Muscle of back (tissue), 10 donors: ENCODE data around the gene ABHD14A. TPM values are rescaled to one million over a fixed set of nuclear protein-coding genes. Genes with fewer than 3 reads are reported as not detected.

Experiments used
- polyA plus RNA-seq, 10 donors: library from polyadenylated mRNA; unstranded; fragments of 120-200 nt; gene quantifications; one replicate each; pipeline ENCODE4 v1.2.1, GENCODE V29; 2013; ENCODE audit not compliant: insufficient read length in 10 of 10

ABHD14A gene
- polyA plus RNA-seq, 10 donors, result 10.3 to 18.5 (median 12.1) TPM

Other genes with a start within 250 kb of the ABHD14A start
- not detected for gene IQCF6, start 195.8 kb upstream of the ABHD14A start, polyA plus RNA-seq
- gene IQCF2, start 113.4 kb upstream of the ABHD14A start, polyA plus RNA-seq, result not detected
- not detected for gene IQCF5, start 99.5 kb upstream of the ABHD14A start, polyA plus RNA-seq
- gene IQCF1, start 71.7 kb upstream of the ABHD14A start, polyA plus RNA-seq, result not detected
- gene RRP9, start 33.2 kb upstream of the ABHD14A start, polyA plus RNA-seq, result 10 to 100 TPM; 12.2 to 16.8 (median 14.0) TPM
- gene PARP3, start 32.7 kb upstream of the ABHD14A start, polyA plus RNA-seq, result 1 to 10 TPM; 3.8 to 7.8 (median 5.6) TPM
- gene GPR62, start 19.7 kb upstream of the ABHD14A start, polyA plus RNA-seq, result under 1 TPM; 0.20 to 0.52 (median 0.35) TPM
- 10 to 100 TPM; 50.8 to 73.1 (median 64.1) TPM for gene PCBP4, start 7.6 kb upstream of the ABHD14A start, polyA plus RNA-seq
- gene ABHD14B, start 1.0 kb upstream of the ABHD14A start, polyA plus RNA-seq, result 10 to 100 TPM; 19.2 to 25.2 (median 21.3) TPM
- gene ACY1, start 8.5 kb downstream of the ABHD14A start, polyA plus RNA-seq, result 10 to 100 TPM in 9 of 10 donors, 1 to 10 TPM in 1; 8.9 to 15.1 (median 13.2) TPM
- 1,000 to 10,000 TPM; 2,242 to 3,145 (median 2,773) TPM for gene RPL29, start 20.8 kb downstream of the ABHD14A start, polyA plus RNA-seq
- gene DUSP7, start 81.5 kb downstream of the ABHD14A start, polyA plus RNA-seq, result 10 to 100 TPM; 14.7 to 31.0 (median 20.5) TPM
- 1 to 10 TPM; 2.6 to 8.0 (median 4.3) TPM for gene POC1A, start 179.4 kb downstream of the ABHD14A start, polyA plus RNA-seq
- 10 to 100 TPM; 28.5 to 32.5 (median 29.3) TPM for gene ALAS1, start 223.1 kb downstream of the ABHD14A start, polyA plus RNA-seq